HG02763 (cell line): ENCODE results near the gene IQCF2.
"Not testable (repeated sequence)": the region's sequence is repeated elsewhere in the genome, so short reads cannot be mapped to it uniquely, and the experiment has no call there.

Experiments
- ATAC-seq: cut with Tn5 transposase; IDR thresholded peaks from one replicate; pipeline ENCODE4 v1.9.1; 2021; ENCODE audit warnings: mild to moderate bottlenecking, moderate library complexity; ENCODE audit not compliant: unreplicated experiment

Gene IQCF2

DNA sequence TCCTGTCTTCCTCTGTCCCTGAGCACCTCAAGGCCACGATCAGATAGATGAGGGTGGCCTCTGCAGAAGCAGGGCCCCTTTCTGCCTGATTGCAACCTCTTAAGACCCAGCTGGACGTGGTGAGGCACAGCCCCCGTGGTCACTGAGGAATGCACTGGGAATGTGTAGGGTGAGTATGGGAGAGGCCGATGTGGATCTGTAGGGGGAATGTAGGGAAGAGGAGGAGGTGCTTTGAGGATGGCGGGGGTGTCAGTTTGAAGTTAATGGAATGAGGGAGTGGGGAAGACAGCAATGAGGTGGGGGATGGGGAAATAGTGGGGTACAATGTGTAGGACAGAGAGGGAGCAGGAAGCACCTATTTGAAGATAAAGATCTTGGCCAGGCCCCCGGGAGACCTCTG is 14.8 kb downstream of the IQCF2 start:
- no peak for ATAC-seq

DNA sequence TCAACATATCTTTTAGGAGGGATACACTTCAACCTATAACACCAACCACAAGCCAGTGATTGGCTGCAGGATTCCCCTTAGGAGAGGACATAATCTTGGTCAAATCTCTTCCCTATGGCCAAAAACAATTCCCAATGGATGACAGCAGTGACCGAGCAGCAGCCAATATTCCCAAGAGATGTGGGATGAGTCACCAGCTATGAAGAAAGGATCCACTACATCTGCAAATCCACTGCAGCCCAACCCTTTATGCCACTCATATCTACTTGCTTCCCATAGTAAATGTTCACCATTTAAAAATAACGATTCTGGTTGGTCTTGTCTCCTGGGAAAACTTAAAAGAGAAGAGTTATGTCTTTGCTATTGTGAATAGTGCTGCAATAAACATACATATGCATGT is 18.5 kb downstream of the IQCF2 start:
- no peak for ATAC-seq

DNA sequence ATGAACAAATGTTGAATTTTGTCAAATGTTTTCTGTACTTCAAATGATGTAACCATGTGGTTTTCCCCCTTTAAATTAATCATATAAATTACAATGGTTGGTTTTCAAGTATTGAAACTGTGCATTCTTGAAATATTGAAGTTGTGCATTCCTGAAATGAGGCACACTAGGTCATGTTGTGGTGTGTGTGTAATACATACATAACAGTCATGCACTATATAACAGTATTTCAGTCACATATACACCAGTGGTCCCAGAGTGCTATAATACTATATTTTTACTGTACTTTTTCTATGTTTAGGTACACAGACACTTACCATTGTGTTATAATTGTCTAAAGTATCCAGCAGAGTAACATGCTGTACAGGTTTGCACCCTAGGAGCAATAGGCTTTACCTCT is 25.0 kb downstream of the IQCF2 start:
- no peak for ATAC-seq

DNA sequence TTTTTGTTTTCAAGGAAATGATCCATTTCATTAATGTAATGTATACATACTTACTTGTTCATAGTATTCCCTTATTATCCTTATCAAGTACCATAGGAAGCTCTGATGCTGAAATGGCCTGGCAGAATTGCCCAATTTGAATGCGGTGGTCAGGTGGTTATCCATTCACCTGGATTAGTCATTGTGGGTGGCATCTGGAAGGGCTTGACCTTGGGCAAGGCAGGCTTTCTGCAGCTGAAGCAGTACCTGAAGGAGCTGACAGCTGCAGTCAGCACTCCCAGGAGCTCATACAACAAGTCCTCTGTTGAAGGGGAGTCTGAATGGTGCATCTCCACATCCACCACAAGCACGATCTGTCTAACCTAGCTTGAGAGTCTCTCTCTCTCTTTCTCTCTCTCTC is 26.2 kb downstream of the IQCF2 start:
- no peak for ATAC-seq

DNA sequence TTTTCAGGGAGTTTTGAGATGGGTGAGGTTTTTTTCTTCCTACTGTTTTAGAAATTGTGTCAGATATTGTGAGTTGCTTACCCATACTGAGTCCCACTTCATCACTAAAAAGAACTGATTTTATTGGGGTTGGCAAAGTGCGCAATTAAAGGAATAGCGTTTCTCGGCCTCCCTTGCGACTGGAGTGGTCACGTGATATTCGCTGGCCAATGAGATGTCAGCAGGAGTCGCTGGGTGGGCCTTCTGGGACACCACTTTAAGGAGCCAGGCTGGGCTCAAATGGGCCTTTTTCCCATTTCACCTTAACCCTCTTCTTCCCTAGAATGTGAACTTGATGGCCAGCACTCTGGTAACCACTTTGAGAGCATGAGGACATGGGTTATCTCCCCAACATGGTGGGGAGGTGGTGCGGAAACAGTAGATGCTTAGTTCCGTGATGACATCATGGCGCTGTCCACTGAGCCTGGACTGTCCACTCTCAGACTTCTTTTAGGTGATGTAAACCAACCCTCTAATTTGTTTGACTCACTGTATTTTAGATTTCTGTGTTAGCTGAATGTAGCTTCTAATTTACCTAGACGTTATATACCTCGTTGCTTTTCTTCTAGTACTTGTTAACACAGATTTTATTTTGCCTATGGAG is 27.2 kb downstream of the IQCF2 start:
- no peak for ATAC-seq

DNA sequence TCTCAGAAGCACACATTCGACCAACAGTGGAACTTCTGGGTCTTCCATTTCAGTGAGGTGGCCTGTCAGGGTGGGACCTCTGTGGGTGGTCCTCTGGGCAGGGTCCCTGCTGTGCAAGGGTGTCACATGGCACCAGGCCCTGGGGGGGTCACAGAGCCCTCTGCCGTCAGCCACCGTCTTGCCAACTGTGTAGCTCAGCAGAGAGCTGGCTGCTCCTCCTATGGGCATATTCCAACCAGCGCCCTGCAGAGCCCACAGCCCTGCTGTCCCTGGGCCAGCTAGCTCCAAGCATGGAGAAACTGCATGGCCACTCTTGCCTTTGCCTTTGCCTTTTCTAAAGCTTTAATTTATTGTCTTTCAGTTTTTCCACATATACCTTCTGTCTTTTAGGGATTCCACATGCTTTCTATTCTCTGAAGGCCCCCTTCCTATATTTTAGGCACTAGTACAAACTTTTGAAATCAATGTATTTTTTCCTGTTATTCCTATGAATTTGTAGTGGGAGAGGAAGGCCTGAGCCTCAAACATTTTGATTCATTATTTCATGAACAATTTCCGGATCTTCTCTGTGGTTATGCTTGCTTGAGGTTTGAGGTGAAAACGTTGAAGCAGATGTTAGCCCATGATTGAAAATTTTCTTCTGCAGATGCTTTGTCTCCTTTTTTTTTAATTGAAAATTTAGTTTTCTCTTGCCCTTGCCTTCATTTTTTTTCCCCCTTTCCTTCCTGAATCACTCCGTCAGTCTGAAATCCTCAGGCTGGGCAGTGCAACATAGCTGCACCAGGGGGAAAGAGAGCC is 30.0 kb downstream of the IQCF2 start:
- no peak for ATAC-seq

DNA sequence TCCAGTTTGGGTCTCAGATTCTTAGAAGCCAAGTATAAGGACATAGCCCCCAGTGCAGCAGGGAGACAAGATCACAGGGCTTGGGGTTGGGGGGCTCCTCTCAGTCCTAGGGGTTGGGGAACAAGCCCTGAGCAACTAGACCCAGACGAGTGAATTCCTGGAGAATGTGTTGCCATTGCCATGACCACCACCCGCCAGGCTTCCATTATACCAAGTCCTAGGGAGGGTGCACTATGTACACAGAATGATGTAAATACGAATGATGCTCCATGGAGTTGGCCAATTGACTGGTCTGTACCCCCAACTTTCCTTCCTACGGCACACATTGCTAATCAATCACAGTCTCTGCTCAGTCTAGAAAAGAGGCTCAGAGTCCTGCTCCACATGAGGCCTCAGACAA is 33.0 kb downstream of the IQCF2 start:
- ATAC-seq: no peak

DNA sequence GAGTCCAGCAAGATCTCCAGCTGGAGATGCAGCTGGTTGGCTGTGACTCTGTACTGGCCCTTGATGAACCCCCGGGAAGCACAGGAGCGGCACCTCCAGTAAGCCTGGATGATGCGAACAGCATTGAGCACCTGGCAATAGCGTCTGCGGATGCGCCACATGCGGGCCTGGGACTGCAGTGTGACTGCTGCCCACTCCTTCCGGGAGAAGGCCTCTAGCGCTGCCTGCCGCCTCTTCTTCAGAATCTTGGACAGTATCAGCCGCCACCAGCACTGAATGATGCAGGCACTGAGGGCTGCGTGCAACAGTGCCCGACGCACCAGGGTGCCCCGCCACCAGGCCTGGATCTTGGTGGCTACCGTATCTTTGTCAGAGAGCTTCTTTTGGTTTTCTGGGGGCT is 33.5 kb downstream of the IQCF2 start:
- ATAC-seq: no peak

DNA sequence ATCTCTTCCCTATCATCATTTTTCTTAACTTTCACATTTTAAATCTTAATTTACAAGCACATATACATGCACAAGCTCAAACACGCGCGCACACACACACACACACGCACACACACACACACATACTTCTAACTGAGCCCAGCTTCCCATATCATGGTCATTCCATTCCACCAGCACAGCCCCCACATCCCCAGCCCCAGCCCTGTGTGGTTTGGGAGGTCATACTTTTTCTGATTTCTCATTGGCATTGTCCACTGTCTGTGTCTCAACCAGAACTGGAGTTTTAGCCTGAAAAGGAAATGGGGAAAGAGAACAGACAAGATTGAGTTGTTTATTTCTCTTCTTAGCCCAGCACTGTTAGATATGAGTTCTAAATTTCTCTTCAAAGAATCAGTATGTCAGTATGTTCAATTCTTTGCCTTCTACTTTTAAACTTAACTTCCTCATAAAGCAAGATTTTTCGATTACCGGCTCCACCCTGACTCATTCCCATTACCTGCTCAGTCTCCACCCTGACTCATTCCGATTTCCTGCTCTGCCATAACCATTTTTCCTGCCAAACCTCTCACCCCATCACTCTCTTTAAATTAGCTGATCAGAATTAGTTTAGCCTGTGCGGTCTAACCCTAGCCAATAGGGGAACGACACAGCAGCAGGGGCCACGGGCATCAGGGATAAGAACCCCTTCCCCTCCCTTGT is 35.3 kb downstream of the IQCF2 start:
- ATAC-seq: no peak

DNA sequence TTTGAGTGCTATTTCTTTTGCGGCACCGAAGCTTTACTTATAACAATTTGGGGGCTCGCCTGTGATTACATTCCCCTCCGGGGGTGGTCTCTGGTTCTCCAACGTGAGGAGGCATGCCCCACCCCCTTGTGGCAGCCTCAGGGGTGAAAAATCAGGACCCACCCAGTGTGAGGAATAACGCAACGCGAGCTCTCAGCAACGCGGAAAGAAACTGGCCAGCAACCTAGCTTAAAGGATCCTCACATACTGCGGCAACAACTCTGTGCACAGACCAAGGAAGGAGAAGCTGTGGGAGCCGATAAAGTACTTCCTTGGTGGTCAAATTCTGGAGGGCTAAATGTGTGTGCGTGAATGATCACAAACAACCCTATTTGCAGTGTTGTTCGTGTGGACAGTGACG is 36.0 kb downstream of the IQCF2 start:
- ATAC-seq: no peak

DNA sequence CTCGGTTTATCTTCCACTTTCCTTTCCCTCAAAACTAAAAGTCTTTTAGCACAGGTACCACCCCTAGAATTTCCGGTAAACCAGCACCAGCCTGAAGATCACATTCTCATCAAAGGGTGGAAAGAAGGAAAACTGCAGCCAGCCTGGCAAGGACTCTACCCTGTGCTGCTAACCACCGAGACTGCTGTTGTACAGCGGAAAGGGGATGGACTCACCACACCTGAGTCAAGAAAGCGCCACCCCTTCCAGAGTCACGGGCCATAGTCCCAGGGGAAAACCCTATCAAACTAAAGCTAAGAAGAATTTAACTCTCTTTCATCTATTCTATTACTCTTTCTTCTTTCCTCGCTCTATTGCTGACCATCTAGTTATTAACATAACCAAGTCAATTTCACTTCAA is 38.6 kb downstream of the IQCF2 start:
- ATAC-seq: not testable (repeated sequence)

DNA sequence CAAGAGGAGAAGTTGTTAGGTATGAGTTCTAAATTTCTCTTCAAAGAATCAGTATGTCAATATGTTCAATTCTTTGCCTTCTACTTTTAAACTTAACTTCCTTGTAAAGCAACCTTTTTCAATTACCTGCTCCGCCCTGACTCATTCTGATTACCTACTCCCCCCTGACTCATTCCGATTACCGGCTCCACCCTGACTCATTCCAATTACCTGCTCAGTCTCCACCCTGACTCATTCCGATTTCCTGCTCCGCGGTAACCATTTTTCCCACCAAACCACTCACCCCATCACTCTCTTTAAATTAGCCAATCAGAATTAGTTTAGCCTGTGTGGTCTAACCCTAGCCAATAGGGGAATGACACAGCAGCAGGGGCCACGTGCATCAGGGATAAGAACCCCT is 40.9 kb downstream of the IQCF2 start:
- ATAC-seq: not testable (repeated sequence)

DNA sequence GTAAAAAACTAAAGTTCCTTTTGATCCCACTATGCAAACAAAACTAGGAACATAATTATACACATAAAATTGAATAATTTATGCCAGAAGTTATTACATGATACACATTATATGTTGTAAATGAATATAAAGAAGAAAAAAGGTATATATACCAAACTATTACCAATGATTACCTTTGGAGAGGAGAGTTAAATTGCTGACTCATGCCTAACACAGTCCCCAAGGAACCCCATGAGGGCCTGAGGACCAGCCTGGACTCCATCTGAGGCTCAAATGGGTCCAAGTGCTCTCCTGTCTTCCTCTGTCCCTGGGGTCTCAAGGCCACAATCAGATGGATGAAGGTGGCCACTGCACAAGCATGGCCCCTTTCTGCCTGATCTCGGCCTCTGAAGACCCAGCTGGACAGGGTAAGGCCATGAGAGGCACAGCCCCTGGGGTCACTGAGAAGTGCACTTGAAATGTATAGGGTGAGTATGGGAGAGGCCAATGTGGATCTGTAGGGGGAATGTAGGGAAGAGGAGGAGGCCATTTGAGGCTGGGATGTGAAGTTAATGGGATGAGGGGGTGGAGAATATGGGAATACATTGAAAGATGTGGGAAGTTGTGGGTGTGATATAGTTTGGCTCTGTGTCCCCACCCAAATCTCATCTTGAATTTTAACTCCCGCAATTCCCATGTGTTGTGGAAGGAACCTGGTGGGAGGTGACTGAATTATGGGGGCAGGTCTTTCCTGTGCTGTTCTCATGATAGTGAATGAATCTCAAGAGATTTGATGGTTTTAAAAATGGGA is 42.8 kb downstream of the IQCF2 start:
- no peak for ATAC-seq

DNA sequence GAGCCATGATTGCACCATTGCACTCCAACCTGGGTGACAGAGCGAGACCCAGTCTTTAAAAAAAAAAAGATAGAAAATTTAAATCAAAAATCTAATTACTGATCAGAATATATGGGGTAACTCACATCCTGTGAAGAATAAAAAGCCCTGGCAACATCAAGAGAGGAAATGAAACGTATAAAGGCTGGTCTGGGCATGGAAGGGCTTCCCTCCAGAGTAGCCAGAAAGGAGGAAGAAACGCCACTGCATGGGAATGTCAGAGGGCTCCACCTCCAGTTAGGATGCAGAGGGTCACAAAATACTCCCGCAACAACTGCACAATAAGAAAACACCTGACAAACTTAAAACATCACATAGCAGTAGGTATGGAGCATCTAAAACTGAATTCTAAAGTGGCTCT is 46.6 kb downstream of the IQCF2 start:
- no peak for ATAC-seq
